BLaER1 (cell line): ENCODE results near the gene LUZP2.

Experiments
- H3K27ac ChIP-seq: shearing (Covaris generic); formaldehyde crosslinking; 2 replicates; pipeline ENCODE4 v1.8.1; 2022
- H3K27me3 ChIP-seq: shearing (Covaris generic); formaldehyde crosslinking; 2 replicates; pipeline ENCODE4 v1.8.1; 2022
- H3K36me3 ChIP-seq: shearing (Covaris generic); formaldehyde crosslinking; 2 replicates; pipeline ENCODE4 v1.8.1; 2022
- H3K4me1 ChIP-seq: shearing (Covaris generic); formaldehyde crosslinking; 2 replicates; pipeline ENCODE4 v1.8.1; 2022
- H3K4me2 ChIP-seq: shearing (Covaris generic); formaldehyde crosslinking; 2 replicates; pipeline ENCODE4 v1.8.1; 2022
- H3K4me3 ChIP-seq: shearing (Covaris generic); formaldehyde crosslinking; 2 replicates; pipeline ENCODE4 v1.8.1; 2022
- H3K9ac ChIP-seq: shearing (Covaris generic); formaldehyde crosslinking; 2 replicates; pipeline ENCODE4 v1.8.1; 2022
- H3K9me3 ChIP-seq: shearing (Covaris generic); formaldehyde crosslinking; 2 replicates; pipeline ENCODE4 v1.8.1; 2022
- H4K20me1 ChIP-seq: shearing (Covaris generic); formaldehyde crosslinking; 2 replicates; pipeline ENCODE4 v1.8.1; 2022
- Cebpa-rat ChIP-seq: shearing (Covaris generic); IDR thresholded peaks from 2 replicates; pipeline ENCODE4 v1.8.1; 2022

LUZP2 gene

DNA sequence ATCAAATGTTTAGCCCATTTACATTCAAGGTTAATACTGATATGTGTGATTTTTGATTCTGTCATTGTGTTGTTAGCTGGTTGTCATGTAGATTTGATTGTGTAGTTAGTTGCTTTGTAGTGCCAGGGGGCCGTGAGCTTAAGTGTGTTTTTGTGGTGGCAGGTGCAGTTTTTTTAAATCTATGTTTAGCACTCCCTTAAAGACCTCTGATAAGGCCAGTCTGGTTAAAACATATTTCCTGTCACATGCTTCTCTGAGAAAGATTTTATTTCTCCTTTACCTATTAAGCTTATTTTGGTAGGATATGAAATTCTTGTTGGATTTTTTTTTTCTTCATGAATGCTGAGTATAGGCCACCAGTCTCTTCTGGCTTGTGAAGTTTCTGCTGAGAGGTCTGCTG is 540.6 kb downstream of the LUZP2 start:
- no peak overlapping the region for H3K4me2 ChIP-seq
- no peaks in the 10 kb centered on the region for H3K27me3 ChIP-seq
- no peak for TF ChIP-seq Cebpa-rat
- no peaks in the 10 kb centered on the region for H3K4me1 ChIP-seq
- H3K36me3 ChIP-seq, result no peaks in the 10 kb centered on the region
- no peaks in the 10 kb centered on the region for H3K9me3 ChIP-seq
- H4K20me1 ChIP-seq, result no peaks in the 10 kb centered on the region
- no peak overlapping the region for H3K27ac ChIP-seq
- H3K4me3 ChIP-seq, result no peak overlapping the region
- H3K9ac ChIP-seq, result no peak overlapping the region

DNA sequence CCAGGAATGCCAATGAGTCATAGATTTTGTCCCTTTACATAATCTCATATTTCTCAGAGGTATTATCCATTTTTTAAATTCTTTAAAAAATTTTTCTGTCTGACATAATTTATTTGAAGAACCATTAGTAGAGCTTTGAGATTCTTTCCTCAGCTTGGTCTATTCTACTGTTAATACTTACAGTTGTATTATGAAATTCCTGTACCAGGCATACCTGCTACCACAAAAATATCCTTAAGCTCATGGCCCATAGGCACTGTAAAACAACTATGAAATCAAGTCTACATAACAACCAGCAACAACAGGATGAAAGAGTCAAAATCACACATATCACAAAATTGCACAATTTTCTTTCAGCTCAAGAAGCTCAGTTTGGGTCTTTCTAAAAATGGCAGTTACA is 541.3 kb downstream of the LUZP2 start:
- H3K4me2 ChIP-seq, result no peak overlapping the region
- H3K9me3 ChIP-seq, result no peaks in the 10 kb centered on the region
- H3K27ac ChIP-seq, result no peak overlapping the region
- H3K9ac ChIP-seq, result no peak overlapping the region
- TF ChIP-seq Cebpa-rat, result no peak
- H3K27me3 ChIP-seq, result no peaks in the 10 kb centered on the region
- H3K4me3 ChIP-seq, result no peak overlapping the region
- H4K20me1 ChIP-seq, result no peaks in the 10 kb centered on the region
- H3K36me3 ChIP-seq, result no peaks in the 10 kb centered on the region
- H3K4me1 ChIP-seq, result no peaks in the 10 kb centered on the region

DNA sequence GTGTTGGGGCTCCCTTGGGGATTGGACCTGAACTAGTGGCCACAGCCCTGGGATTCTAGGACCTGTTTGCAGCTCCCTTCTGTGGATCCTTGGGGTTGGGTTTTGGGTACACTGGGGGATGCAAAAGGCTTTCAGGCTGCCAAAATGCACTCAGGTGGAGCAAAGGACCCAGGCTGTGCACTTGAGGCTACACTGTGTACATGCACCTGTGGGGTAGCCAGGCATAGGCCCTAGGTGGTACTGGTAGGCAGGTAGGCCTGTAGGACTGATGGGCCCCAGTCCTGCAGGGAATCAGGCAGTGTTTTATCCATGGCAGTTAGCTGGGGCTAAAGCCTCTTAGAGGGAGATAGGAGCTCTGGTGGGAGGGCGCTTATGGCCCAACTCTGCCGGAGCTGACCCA is 542.3 kb downstream of the LUZP2 start:
- H3K36me3 ChIP-seq, result no peaks in the 10 kb centered on the region
- no peak overlapping the region for H3K9ac ChIP-seq
- TF ChIP-seq Cebpa-rat, result no peak
- no peak overlapping the region for H3K27ac ChIP-seq
- H3K4me1 ChIP-seq, result no peaks in the 10 kb centered on the region
- H3K27me3 ChIP-seq, result no peaks in the 10 kb centered on the region
- H3K4me3 ChIP-seq, result no peak overlapping the region
- H3K9me3 ChIP-seq, result no peaks in the 10 kb centered on the region
- no peak overlapping the region for H3K4me2 ChIP-seq
- no peaks in the 10 kb centered on the region for H4K20me1 ChIP-seq

DNA sequence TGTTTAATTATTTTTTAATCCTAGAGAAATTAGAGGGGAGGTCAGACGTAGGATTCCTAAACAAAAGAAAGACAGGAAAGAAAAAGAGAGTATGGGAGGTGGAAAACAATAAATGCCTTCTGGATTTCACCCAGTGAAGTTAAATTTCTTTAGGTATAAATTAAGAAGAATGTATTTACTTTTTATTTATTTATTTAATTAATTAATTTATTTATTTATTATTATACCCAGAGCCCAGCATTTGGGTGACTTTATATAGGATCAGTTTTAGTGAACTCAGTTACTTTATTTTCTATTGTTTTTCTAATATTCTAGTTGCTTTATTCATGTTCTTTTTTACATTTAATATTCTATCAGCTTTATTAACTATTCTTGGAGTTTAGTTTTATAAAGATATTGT is 551.8 kb downstream of the LUZP2 start:
- Histone ChIP-seq H3K4me2 (no peak overlapping the region), H3K9ac (no peak overlapping the region), H3K9me3 (no peaks in the 10 kb centered on the region), H3K27ac (no peak overlapping the region), H3K4me3 (no peak overlapping the region), H3K27me3 (no peaks in the 10 kb centered on the region), H3K4me1 (no peaks in the 10 kb centered on the region), H4K20me1 (no peaks in the 10 kb centered on the region), H3K36me3 (no peaks in the 10 kb centered on the region)
- no peak for TF ChIP-seq Cebpa-rat

DNA sequence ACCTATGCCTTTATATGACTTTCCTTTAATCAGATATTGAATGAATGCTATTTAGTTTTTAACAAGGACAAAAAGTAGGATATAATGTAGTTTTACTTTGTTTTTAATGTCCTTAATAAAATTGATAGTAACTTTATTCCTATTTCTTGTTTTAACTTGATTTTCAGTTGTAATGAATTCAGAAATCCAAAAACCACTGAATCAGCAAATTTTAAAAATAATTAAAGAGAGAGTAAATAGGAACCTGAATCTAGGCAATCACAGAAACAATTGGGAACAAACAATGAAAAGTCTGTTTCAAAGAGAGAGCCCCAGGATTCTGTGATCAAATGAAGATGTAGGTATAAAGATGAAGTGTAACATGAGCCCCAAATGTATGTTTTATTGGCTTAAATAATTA is 556.0 kb downstream of the LUZP2 start:
- no peak overlapping the region for H3K4me3 ChIP-seq
- no peak overlapping the region for H3K27ac ChIP-seq
- H3K27me3 ChIP-seq, result no peaks in the 10 kb centered on the region
- TF ChIP-seq Cebpa-rat, result no peak
- H4K20me1 ChIP-seq, result no peaks in the 10 kb centered on the region
- no peak overlapping the region for H3K9ac ChIP-seq
- H3K9me3 ChIP-seq, result no peaks in the 10 kb centered on the region
- no peaks in the 10 kb centered on the region for H3K36me3 ChIP-seq
- H3K4me1 ChIP-seq, result no peaks in the 10 kb centered on the region
- no peak overlapping the region for H3K4me2 ChIP-seq

GRCh38 chr11:25057861-25058260 is 561.0 kb downstream of the LUZP2 start:
- Histone ChIP-seq H3K4me2 (no peak overlapping the region), H3K4me1 (no peaks in the 10 kb centered on the region), H3K9me3 (no peaks in the 10 kb centered on the region), H4K20me1 (no peaks in the 10 kb centered on the region), H3K27me3 (no peaks in the 10 kb centered on the region), H3K4me3 (no peak overlapping the region), H3K9ac (no peak overlapping the region), H3K27ac (no peak overlapping the region), H3K36me3 (no peaks in the 10 kb centered on the region)
- no peak for TF ChIP-seq Cebpa-rat

DNA sequence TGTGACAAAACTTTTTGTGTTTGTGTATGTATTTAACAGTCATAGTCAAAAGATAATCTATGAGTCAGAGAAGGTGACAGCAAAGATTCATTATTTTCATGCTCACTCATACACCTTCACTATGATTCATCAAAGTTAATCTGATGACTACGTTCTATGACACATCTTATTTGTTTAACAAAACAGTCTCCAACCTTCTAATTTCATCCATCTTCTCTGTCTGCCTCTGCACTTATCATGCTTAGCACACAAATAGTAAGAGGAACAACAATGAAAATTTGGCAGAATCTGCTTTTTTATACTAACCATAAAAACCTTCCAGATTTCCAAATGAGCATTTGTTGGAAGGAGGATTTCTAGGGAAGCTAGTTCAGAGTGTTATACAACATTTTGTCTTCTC is 568.9 kb downstream of the LUZP2 start:
- no peak for TF ChIP-seq Cebpa-rat
- Histone ChIP-seq H3K4me3 (no peak overlapping the region), H4K20me1 (no peaks in the 10 kb centered on the region), H3K27me3 (no peaks in the 10 kb centered on the region), H3K9ac (no peak overlapping the region), H3K9me3 (no peaks in the 10 kb centered on the region), H3K27ac (no peak overlapping the region), H3K4me2 (no peak overlapping the region), H3K4me1 (no peaks in the 10 kb centered on the region), H3K36me3 (no peaks in the 10 kb centered on the region)

DNA sequence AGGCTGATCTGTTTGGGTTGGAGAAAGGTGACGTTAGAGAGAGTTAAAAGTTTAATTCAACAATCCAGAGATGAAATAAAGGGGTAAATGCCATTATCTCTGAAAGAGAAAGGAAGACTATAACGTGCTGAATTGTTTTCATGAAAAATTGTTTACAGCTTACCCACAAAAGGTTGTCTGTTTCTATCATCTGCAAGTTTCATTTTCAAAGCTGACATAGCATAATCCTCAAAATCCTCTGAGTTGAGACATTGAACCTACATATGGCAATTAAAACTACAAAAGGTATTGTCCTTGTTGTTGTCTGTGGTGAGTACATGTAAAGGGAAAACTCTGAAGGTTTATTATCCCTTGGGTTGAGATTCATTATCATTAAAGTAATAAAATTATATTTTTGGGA is 569.9 kb downstream of the LUZP2 start:
- no peak overlapping the region for H3K27ac ChIP-seq

DNA sequence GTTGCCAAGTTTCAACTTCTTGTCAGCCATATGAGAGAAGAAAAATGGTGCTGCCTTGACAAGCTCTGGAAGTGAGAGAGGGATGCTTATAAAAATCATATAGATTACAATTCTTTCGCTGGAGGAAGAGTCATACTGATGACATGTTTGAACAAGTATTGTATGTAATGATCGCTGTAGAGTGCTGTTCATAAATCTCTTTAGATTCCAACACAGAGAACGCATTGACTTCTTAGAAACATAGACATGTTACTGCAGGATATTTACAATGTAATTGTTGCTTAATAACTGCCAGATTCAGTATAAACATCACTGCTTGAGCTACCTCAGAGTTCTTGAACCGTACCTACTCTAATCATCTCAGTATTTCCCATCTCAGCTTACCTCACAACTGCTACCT is 571.6 kb downstream of the LUZP2 start:
- Histone ChIP-seq H3K4me1 (no peaks in the 10 kb centered on the region), H3K9ac (no peak overlapping the region), H3K4me3 (no peak overlapping the region), H3K27ac (no peak overlapping the region), H3K27me3 (no peaks in the 10 kb centered on the region), H3K4me2 (no peak overlapping the region), H4K20me1 (no peaks in the 10 kb centered on the region), H3K9me3 (no peaks in the 10 kb centered on the region), H3K36me3 (no peaks in the 10 kb centered on the region)
- TF ChIP-seq Cebpa-rat, result no peak

More for the DNA sequence above, 569.9 kb downstream of the LUZP2 start:
- H4K20me1 ChIP-seq, result no peaks in the 10 kb centered on the region
- no peak overlapping the region for H3K4me3 ChIP-seq
- H3K9me3 ChIP-seq, result no peaks in the 10 kb centered on the region
- H3K4me2 ChIP-seq, result no peak overlapping the region
- no peaks in the 10 kb centered on the region for H3K4me1 ChIP-seq
- no peaks in the 10 kb centered on the region for H3K36me3 ChIP-seq
- H3K27me3 ChIP-seq, result no peaks in the 10 kb centered on the region
- TF ChIP-seq Cebpa-rat, result no peak
- no peak overlapping the region for H3K9ac ChIP-seq

DNA sequence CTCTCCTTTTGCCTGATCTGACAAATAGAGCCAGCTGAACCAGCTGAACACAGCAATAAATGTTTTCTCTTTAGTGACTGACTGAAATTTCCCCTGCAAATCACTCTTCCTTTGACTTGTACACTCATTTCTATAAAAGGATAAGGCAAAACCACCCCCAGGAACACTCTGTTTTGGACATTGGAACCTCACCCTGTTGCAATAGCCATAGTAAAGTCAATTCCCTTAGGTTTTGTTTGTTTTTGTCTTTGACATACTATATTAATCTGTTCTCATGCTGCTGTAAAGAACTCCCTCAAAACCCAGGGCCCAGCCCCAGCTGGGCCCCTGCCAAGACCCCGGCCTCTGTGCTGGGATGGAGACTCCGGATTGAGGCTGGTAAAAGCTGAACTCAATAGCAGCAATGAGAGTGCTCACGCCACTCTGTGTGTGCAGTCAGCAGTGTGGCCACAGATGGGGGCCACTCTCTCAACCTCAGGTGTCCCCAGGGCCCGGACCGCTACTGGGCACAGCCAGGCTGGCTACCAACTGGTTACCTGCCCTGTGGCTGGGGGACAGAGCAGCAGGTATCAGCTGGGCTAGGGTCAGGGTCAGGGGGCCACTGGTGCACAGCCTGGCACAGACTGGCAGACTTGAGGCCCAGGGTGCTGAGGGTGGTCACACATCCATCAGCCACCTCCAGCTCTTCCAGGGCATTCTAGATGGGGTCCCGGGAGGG is 597.4 kb downstream of the LUZP2 start:
- Histone ChIP-seq H3K9ac (no peak overlapping the region), H3K4me3 (no peak overlapping the region), H3K4me2 (no peak overlapping the region), H3K36me3 (no peaks in the 10 kb centered on the region), H3K4me1 (no peaks in the 10 kb centered on the region), H3K27ac (no peak overlapping the region), H3K27me3 (no peaks in the 10 kb centered on the region), H3K9me3 (no peaks in the 10 kb centered on the region), H4K20me1 (no peaks in the 10 kb centered on the region)
- no peak for TF ChIP-seq Cebpa-rat

DNA sequence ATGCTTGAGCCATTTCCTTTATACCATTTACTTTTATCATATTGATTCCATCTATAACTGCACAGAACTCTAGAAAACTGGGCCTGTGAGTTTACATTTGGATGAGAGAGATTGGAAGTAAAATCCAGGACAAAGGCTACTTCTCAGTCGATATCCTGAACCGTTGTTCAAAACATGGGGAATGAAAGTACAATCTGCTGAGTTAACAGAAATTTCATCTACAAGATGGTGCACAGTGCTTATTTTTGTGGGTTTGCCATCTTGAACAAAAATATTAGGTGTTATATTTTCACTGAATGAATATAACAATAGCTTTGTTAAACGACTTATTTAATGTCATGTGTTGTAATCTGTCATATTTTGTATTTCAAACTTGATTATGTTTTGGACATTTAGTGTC is 622.6 kb downstream of the LUZP2 start:
- Histone ChIP-seq H3K4me3 (no peak overlapping the region), H3K4me1 (no peaks in the 10 kb centered on the region), H3K27ac (no peak overlapping the region), H3K4me2 (no peak overlapping the region), H3K9me3 (no peaks in the 10 kb centered on the region), H3K27me3 (no peaks in the 10 kb centered on the region), H3K9ac (no peak overlapping the region), H4K20me1 (no peaks in the 10 kb centered on the region), H3K36me3 (no peaks in the 10 kb centered on the region)
- no peak for TF ChIP-seq Cebpa-rat
